GM23338 (cell line): ENCODE measurements around the gene FBXW11.

Experiments
- CREB1 ChIP-seq: fragments of 250-450 bp; sonication (Bioruptor Pico); IDR thresholded peaks from 2 replicates; pipeline ENCODE4 v1.5.0; 2020; ENCODE audit warnings: low read depth, mild to moderate bottlenecking, moderate library complexity
- CTCF ChIP-seq, 2 experiments: fragments of 200-600 bp in 1 of 2; sonication (generic) in 1 of 2; conservative IDR thresholded peaks; 2 replicates each; pipeline versions ENCODE4 v1.5.1 to v1.6.1; 2016 to 2017; ENCODE audit warnings: antibody characterized with exemption in 2 of 2, low read depth in 2 of 2, mild to moderate bottlenecking in 2 of 2, moderate library complexity in 1 of 2
- EZH2 ChIP-seq: fragments of 200-600 bp; sonication (generic); IDR thresholded peaks from one replicate; pipeline ENCODE4 v1.8.0; 2017; ENCODE audit warnings: antibody characterized with exemption, mild to moderate bottlenecking, low read depth; ENCODE audit not compliant: unreplicated experiment
- EZH2phosphoT487 ChIP-seq: fragments of 200-600 bp; sonication (generic); IDR thresholded peaks from one replicate; pipeline ENCODE4 v1.8.1; 2018; ENCODE audit warnings: antibody characterized with exemption; ENCODE audit not compliant: unreplicated experiment
- POLR2AphosphoS5 ChIP-seq: IDR thresholded peaks from 2 replicates; pipeline ENCODE4 v1.6.1; 2016; ENCODE audit warnings: antibody characterized with exemption, low read depth
- REST ChIP-seq: IDR thresholded peaks from one replicate; pipeline ENCODE4 v1.6.1; 2018; ENCODE audit warnings: antibody characterized with exemption; ENCODE audit not compliant: unreplicated experiment
- STAT1 ChIP-seq: IDR thresholded peaks from one replicate; pipeline ENCODE4 v1.6.1; 2016; ENCODE audit warnings: antibody characterized with exemption; ENCODE audit not compliant: unreplicated experiment
- ZNF114 ChIP-seq: fragments of 250-450 bp; sonication (Bioruptor Pico); IDR thresholded peaks from 2 replicates; pipeline ENCODE4 v1.5.0; 2020; ENCODE audit warnings: mild to moderate bottlenecking, moderate library complexity

DNA sequence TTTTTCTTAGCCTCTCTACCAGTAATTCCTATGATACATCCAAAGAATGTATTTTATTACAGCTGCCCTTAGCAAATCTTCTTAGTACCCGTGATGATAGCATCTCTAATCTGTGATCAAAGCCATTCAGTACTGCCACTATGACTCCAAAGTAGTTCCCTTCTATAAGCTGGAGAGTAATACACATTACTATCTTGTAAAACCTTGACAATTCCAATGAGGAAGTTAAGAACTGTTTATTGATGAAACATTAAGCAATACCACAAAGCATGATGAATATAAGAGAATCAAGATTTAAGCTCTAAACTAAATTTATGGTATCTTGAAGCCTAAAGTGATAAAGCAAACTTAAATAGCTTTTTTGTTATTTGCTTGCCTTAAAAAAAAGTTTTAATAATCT is 134.7 kb downstream of the FBXW11 start:
- TF ChIP-seq CTCF (conservative IDR thresholded peaks at IDR 0.05; ENCODE audit: low read depth in 2 of 2) (no peak), EZH2phosphoT487 (no peak), EZH2 (no peak), CREB1 (CRISPR knock-in tag) (no peak), ZNF114 (CRISPR knock-in tag) (no peak), POLR2AphosphoS5 (no peak), REST (no peak), STAT1 (no peak)
